ENCODE data around the gene SSH2. TPM values are rescaled to one million over a fixed set of nuclear protein-coding genes. Genes with fewer than 3 reads are reported as not detected.

SSH2 gene
- total and polyA plus RNA-seq, 9 donors, result 4.2 to 13.0 (median 11.8) TPM

DNA sequence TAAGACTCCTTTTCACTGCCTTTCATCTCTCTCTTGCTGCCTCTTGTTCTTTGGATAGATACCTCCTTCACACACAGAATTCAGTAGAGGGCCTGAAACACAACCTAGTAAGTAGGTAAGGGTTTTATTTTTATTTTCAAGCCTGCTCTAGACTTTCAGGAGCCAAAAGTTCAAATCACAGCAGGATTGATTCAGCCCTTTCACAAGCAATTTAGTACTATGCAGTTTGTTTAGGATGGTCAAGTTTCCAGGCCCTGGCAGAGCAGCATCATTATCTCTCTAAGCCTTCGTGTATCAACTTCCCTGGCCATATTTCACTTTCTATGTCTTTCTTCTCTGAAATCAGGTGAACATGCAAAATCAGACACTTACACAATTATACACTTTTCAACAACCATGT, 158.5 kb downstream of the SSH2 start:
- 25 to 53% (median 33%) methylated on average over 1 of the region's 1 CpG for WGBS, 3 donors
- intact Hi-C loops (cut with DNase I), result loop anchor here in 3 of 4 donors (10.0 kb wide), 3 partner anchors 127 to 147 kb away; partner anchors contain the start of gene CORO6 (in 1 of the 3)

DNA sequence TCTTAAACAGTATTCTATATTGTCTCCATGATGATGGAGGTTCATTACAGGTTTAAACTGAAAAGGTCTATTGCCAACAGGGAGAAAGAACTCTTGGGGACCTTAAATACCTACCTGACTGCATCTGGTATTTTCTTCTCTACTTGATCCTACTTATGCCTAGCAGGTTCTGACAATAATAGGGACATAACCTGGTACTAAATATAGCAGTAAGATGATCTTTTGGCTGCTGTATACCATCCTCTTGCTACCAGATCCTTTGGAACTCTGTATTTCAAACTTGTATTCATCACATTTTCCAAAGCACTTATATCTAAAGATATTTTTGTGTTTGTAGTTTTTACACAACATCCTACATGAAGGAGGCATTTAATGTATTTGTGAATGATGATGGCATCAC, 160.8 kb downstream of the SSH2 start:
- no peak for DNase-seq
- no peaks in the 10 kb centered on the region for H3K36me3 ChIP-seq
- no peaks in the 10 kb centered on the region for H3K9me3 ChIP-seq
- no peaks in the 10 kb centered on the region for H3K4me1 ChIP-seq (ENCODE audit: insufficient read depth)
- no peak for TF ChIP-seq EP300 (IDR thresholded peaks at IDR 0.05)
- TF ChIP-seq POLR2A (IDR thresholded peaks at IDR 0.05), result no peak
- TF ChIP-seq, protein P1, sequence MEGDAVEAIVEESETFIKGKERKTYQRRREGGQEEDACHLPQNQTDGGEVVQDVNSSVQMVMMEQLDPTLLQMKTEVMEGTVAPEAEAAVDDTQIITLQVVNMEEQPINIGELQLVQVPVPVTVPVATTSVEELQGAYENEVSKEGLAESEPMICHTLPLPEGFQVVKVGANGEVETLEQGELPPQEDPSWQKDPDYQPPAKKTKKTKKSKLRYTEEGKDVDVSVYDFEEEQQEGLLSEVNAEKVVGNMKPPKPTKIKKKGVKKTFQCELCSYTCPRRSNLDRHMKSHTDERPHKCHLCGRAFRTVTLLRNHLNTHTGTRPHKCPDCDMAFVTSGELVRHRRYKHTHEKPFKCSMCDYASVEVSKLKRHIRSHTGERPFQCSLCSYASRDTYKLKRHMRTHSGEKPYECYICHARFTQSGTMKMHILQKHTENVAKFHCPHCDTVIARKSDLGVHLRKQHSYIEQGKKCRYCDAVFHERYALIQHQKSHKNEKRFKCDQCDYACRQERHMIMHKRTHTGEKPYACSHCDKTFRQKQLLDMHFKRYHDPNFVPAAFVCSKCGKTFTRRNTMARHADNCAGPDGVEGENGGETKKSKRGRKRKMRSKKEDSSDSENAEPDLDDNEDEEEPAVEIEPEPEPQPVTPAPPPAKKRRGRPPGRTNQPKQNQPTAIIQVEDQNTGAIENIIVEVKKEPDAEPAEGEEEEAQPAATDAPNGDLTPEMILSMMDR (IDR thresholded peaks at IDR 0.05), result no peak
- H3K27me3 ChIP-seq, result no peaks in the 10 kb centered on the region
- H3K27ac ChIP-seq, result no peak overlapping the region
- intact Hi-C loops (cut with DNase I), result no loop called here
- H3K4me3 ChIP-seq, result no peak overlapping the region

More for the DNA sequence above, 158.5 kb downstream of the SSH2 start:
- Histone ChIP-seq H3K27me3 (no peaks in the 10 kb centered on the region), H3K9me3 (no peaks in the 10 kb centered on the region), H3K36me3 (no peaks in the 10 kb centered on the region), H3K4me1 (ENCODE audit: insufficient read depth) (no peaks in the 10 kb centered on the region), H3K27ac (no peak overlapping the region), H3K4me3 (no peak overlapping the region)
- DNase-seq, result no peak
- TF ChIP-seq POLR2A (IDR thresholded peaks at IDR 0.05) (no peak), EP300 (IDR thresholded peaks at IDR 0.05) (no peak)
- TF ChIP-seq, protein P1 (IDR thresholded peaks at IDR 0.05), result no peak

DNA sequence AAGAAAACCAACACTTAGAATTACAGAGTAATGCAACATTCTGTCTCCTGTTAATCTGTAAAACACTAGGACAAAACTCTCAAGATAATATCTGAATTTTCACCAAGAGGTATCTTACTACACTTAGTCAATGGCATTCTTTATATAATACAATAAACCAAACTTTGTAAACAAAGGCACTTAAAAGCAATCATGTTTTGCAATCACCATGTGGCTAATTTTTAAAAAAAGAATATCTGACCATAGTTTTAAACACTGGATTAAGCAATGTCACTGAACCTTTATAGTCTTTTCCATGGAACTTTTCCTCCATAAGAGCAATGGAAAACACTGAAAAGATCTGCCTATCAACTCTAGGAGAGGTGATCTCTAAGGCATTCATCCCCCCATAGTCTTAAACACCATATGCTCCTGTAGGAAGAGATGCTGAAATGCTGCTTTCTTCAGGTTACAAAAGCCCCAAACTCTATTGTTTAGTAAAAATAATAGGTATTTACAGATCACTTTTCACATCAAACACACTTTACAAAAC, 163.2 kb downstream of the SSH2 start:
- Histone ChIP-seq H3K27me3 (no peaks in the 10 kb centered on the region), H3K36me3 (no peaks in the 10 kb centered on the region), H3K4me3 (no peak overlapping the region), H3K27ac (no peak overlapping the region), H3K9me3 (no peaks in the 10 kb centered on the region), H3K4me1 (ENCODE audit: insufficient read depth) (no peaks in the 10 kb centered on the region)
- intact Hi-C loops (cut with DNase I), result no loop called here
- DNase-seq, result no peak
- TF ChIP-seq POLR2A (IDR thresholded peaks at IDR 0.05), result no peak
- no peak for TF ChIP-seq EP300 (IDR thresholded peaks at IDR 0.05)
- TF ChIP-seq, protein P1 (IDR thresholded peaks at IDR 0.05), result no peak

DNA sequence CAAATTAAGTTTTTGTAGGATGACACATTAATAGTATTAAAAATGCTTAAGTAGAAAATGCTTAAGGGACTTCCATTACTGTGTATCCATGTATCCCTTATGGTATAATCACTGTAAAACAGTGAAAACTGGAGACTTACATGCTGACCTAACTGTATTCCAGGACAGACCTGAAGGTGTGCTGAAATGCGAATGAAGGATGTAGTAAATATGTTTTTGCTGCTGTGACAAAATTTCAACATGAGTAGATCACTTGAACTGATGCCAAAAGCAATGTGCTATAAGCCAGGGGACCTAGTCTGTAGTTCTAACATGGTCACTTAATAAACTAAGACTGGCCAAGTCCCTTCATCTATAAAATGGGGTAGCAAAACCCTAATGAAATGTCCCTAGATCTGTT, 165.3 kb downstream of the SSH2 start:
- Histone ChIP-seq H3K4me3 (no peak overlapping the region), H3K4me1 (ENCODE audit: insufficient read depth) (no peaks in the 10 kb centered on the region), H3K9me3 (no peaks in the 10 kb centered on the region), H3K27ac (no peak overlapping the region), H3K36me3 (no peaks in the 10 kb centered on the region), H3K27me3 (no peaks in the 10 kb centered on the region)
- DNase-seq, result no peak
- WGBS, 3 donors, result 94 to 98% (median 97%) methylated on average over 1 of the region's 1 CpG
- intact Hi-C loops (cut with DNase I), result no loop called here
- TF ChIP-seq POLR2A (IDR thresholded peaks at IDR 0.05), result no peak
- TF ChIP-seq, protein P1 (IDR thresholded peaks at IDR 0.05), result no peak
- no peak for TF ChIP-seq EP300 (IDR thresholded peaks at IDR 0.05)

All from ovary (tissue), 9 donors.